NB4 (cell line): ENCODE measurements around the gene ZNF468.
A peak's percentile ranks its signal among the peaks of the same experiment; 100 is the strongest.
"Not testable (repeated sequence)": the region's sequence is repeated elsewhere in the genome, so short reads cannot be mapped to it uniquely, and the experiment has no call there.

Experiments
- DNase-seq: peaks from one replicate; pipeline ENCODE4 v3.0.0; 2010; ENCODE audit warnings: low read depth
- H3K4me3 ChIP-seq: one replicate; pipeline ENCODE4 v1.5.1; 2011; ENCODE audit warnings: mild to moderate bottlenecking, low read depth, low read length, moderate library complexity
- CTCF ChIP-seq: IDR thresholded peaks from one replicate; pipeline ENCODE4 v1.5.1; 2012; ENCODE audit warnings: low read depth, low read length
- MAX ChIP-seq: IDR thresholded peaks from 2 replicates; pipeline ENCODE4 v1.6.1; 2011; ENCODE audit warnings: low read depth, low read length
- MYC ChIP-seq: IDR thresholded peaks from 2 replicates; pipeline ENCODE4 v1.6.1; 2011; ENCODE audit warnings: low read depth, low read length
- POLR2A ChIP-seq: IDR thresholded peaks from 2 replicates; pipeline ENCODE4 v1.6.1; 2011; ENCODE audit warnings: mild to moderate bottlenecking; ENCODE audit not compliant: insufficient read length; ENCODE audit errors: extremely low read depth

Gene ZNF468

GRCh38 chr19:52833541-52833940 lies 23.9 kb downstream of the ZNF468 start:
- not testable (repeated sequence) for DNase-seq, H3K4me3 ChIP-seq

GRCh38 chr19:52829866-52830265 lies 27.6 kb downstream of the ZNF468 start:
- not testable (repeated sequence) for DNase-seq, H3K4me3 ChIP-seq

GRCh38 chr19:52825765-52826164 lies 31.7 kb downstream of the ZNF468 start:
- no peak for DNase-seq
- TF ChIP-seq MAX (no peak), MYC (no peak), POLR2A (no peak), CTCF (no peak)

GRCh38 chr19:52823676-52824075 lies 33.7 kb downstream of the ZNF468 start:
- no peak overlapping the region for H3K4me3 ChIP-seq
- DNase-seq, result no peak
- TF ChIP-seq CTCF (no peak), POLR2A (no peak), MYC (no peak), MAX (no peak)

More at GRCh38 chr19:52825765-52826164, 31.7 kb downstream of the ZNF468 start:
- no peak overlapping the region for H3K4me3 ChIP-seq

- TF ChIP-seq POLR2A, result peak; percentile 54
- peak within 1 kb of the TSS; percentile 81 for H3K4me3 ChIP-seq
These were observed 36.0 kb downstream of the ZNF468 start, which contains the start of gene ZNF28 for GRCh38 chr19:52821204-52821960. Gene ZNF28, minus strand, starts transcription at chr19:52821633. Its CDS starts 3,675 bp downstream, at chr19:52817958.

GRCh38 chr19:52820472-52821203 lies 36.8 kb downstream of the ZNF468 start:
- H3K4me3 ChIP-seq, result peak overlapping the region; percentile 81
- peak; percentile 46 for DNase-seq

More at GRCh38 chr19:52821204-52821960, 36.0 kb downstream of the ZNF468 start, which contains the start of gene ZNF28:
- DNase-seq, result peak; percentile 75

- no peak for DNase-seq
- TF ChIP-seq CTCF (no peak), MYC (no peak), MAX (no peak), POLR2A (no peak)
- no peak overlapping the region for H3K4me3 ChIP-seq
These were observed 47.6 kb downstream of the ZNF468 start for GRCh38 chr19:52809801-52810200.

GRCh38 chr19:52799950-52800640 lies 57.3 kb downstream of the ZNF468 start:
- not testable (repeated sequence) for DNase-seq, H3K4me3 ChIP-seq
